IgD-negative memory B cell (primary cell): ENCODE measurements around the gene MPZL1. TPM values are rescaled to one million over a fixed set of nuclear protein-coding genes. Genes with fewer than 3 reads are reported as not detected.
"Not testable (repeated sequence)": the region's sequence is repeated elsewhere in the genome, so short reads cannot be mapped to it uniquely, and the experiment has no call there.

ENCODE experiments used
- H3K27ac Mint-ChIP-seq, 3 donors: one replicate each; pipeline ENCODE4 v1.8.0; 2020 to 2022; ENCODE audit warnings: mild to moderate bottlenecking in 3 of 3, mixed read lengths in 3 of 3, moderate library complexity in 1 of 3
- H3K27me3 Mint-ChIP-seq: one replicate; pipeline ENCODE4 v1.8.0; 2021; ENCODE audit warnings: mixed read lengths
- H3K36me3 Mint-ChIP-seq: one replicate; pipeline ENCODE4 v1.8.0; 2020; ENCODE audit warnings: mild to moderate bottlenecking, mixed read lengths
- H3K4me1 Mint-ChIP-seq, 3 donors: one replicate each; pipeline ENCODE4 v1.8.0; 2020 to 2022; ENCODE audit warnings: mixed read lengths in 3 of 3, mild to moderate bottlenecking in 1 of 3
- H3K4me3 Mint-ChIP-seq, 4 donors: one replicate each; pipeline ENCODE4 v1.8.0; 2020 to 2022; ENCODE audit warnings: mild to moderate bottlenecking in 4 of 4, mixed read lengths in 4 of 4, moderate library complexity in 3 of 4
- H3K9me3 Mint-ChIP-seq, 3 donors: one replicate each; pipeline ENCODE4 v1.8.0; 2020 to 2021; ENCODE audit warnings: mixed read lengths in 3 of 3, mild to moderate bottlenecking in 1 of 3
- polyA plus RNA-seq: library from polyadenylated mRNA; unstranded; fragments of 300-500 nt; fragmentation: Illumina TruSeq; gene quantifications from one replicate; pipeline ENCODE4 v1.2.3, GENCODE V29; 2021

Gene MPZL1
- polyA plus RNA-seq, 1 donor from 2014 or later = 33.8 TPM

- peak overlapping the region in 1 of 4 donors; percentile 9 for H3K4me3 Mint-ChIP-seq
- peaks cover 26 to 46% (median 35%) of the 10 kb centered on the region in 3 donors for H3K4me1 Mint-ChIP-seq
- H3K27ac Mint-ChIP-seq, H3K27me3 Mint-ChIP-seq, H3K9me3 Mint-ChIP-seq, H3K36me3 Mint-ChIP-seq: not testable (repeated sequence)
These were observed 20.7 kb downstream of the MPZL1 start for GRCh38 chr1:167742392-167743057.

DNA sequence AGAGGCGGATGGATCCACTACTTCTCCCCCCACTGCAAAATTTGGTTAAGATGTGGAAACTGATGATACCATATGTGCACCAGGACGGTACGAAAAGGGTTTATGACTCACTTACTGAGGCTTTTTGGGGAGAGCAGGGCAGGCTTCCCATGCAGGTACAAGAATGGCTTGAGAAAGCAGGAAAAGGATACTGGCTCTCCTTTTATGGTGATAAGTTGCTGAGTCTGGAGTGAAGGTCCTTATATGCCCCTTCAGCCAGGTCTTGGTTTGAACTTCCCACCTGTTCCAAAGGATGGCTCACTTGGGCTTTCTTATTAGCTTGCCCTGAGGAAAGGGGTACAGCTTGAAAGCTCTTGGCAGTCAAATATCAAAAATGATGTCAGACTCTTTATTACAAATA, 23.1 kb downstream of the MPZL1 start:
- Mint-ChIP-seq H3K36me3 (peaks cover 2% of the 10 kb centered on the region), H3K4me1 (peaks cover 32 to 64% (median 48%) of the 10 kb centered on the region in 3 donors), H3K9me3 (no peaks in the 10 kb centered on the region), H3K27me3 (no peaks in the 10 kb centered on the region), H3K27ac (no peak overlapping the region), H3K4me3 (no peak overlapping the region)

DNA sequence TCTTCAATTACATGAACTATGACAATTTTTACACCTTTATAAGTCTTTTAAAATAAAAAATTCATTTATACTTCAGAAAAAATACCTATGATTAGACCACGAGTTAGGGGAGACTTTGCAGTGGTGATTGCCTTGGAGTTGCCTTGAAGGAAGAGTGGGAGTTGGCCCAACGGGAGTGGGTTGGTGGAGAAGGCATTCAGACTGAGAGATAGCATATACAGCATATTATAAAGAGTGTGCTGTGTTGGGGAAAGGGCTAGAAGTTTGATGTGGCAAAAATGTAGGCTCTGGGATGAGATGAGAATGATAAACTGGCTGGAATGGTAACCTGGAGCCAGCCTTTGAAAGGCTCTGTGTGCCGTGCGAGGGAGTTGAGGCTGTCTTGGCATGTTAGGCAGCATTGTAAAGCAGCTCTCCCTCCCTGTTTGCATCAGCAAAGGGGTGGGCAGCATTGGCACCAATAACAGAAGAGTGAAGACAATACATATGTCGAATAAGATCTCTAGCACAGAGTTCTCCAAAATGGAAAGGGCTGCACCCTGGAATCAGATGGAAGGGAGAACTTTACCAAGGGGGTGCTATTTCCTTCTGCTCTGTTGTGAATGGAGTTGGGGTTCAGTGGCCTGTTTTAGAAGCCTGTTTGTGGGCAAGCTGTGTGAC, 24.4 kb downstream of the MPZL1 start:
- H3K4me3 Mint-ChIP-seq = peak overlapping the region in 1 of 4 donors; percentile 39
- no peaks in the 10 kb centered on the region for H3K9me3 Mint-ChIP-seq
- H3K27me3 Mint-ChIP-seq = no peaks in the 10 kb centered on the region
- H3K4me1 Mint-ChIP-seq = peaks cover 36 to 57% (median 48%) of the 10 kb centered on the region in 3 donors
- H3K36me3 Mint-ChIP-seq = peaks cover 2% of the 10 kb centered on the region
- H3K27ac Mint-ChIP-seq = peak overlapping the region in 2 of 3 donors; percentile 84 to 90

- H3K4me1 Mint-ChIP-seq = peaks cover 40 to 60% (median 48%) of the 10 kb centered on the region in 3 donors
- H3K9me3 Mint-ChIP-seq = no peaks in the 10 kb centered on the region
- peaks cover 2% of the 10 kb centered on the region for H3K36me3 Mint-ChIP-seq
- peak overlapping the region; percentile 77 to 94 (median 90) for H3K27ac Mint-ChIP-seq
- H3K4me3 Mint-ChIP-seq = peak overlapping the region; percentile 2 to 74 (median 46)
- H3K27me3 Mint-ChIP-seq = no peaks in the 10 kb centered on the region
These were observed 25.3 kb downstream of the MPZL1 start for GRCh38 chr1:167746988-167747655.

GRCh38 chr1:167747988-167748387, 26.2 kb downstream of the MPZL1 start:
- H3K9me3 Mint-ChIP-seq = no peaks in the 10 kb centered on the region
- peaks cover 43 to 61% (median 49%) of the 10 kb centered on the region in 3 donors for H3K4me1 Mint-ChIP-seq
- H3K36me3 Mint-ChIP-seq = peaks cover 2% of the 10 kb centered on the region
- H3K4me3 Mint-ChIP-seq = no peak overlapping the region
- peak overlapping the region in 2 of 3 donors; percentile 74 to 77 for H3K27ac Mint-ChIP-seq
- H3K27me3 Mint-ChIP-seq = no peaks in the 10 kb centered on the region

DNA sequence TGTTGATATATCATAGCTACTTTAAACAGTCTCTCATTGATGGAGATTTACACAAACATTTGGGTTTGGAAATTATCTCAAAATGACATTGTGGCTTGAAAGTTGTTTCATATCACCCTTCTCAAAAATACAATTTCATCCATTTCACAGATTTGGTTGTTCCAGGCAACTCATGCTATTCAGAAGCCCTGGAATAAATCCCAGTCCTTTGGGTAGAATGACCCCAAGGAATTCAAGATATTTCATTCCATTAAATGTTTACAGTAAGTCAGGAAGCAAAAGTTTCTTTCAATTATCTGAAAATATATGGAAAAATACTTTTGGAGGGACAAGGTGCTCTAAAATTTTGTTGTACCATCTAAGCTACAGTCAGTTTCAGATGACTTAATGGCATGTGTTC, 27.1 kb downstream of the MPZL1 start:
- Mint-ChIP-seq H3K9me3 (no peaks in the 10 kb centered on the region), H3K27ac (no peak overlapping the region), H3K36me3 (no peaks in the 10 kb centered on the region), H3K4me1 (peaks cover 40 to 57% (median 51%) of the 10 kb centered on the region in 3 donors), H3K27me3 (no peaks in the 10 kb centered on the region), H3K4me3 (no peak overlapping the region)

DNA sequence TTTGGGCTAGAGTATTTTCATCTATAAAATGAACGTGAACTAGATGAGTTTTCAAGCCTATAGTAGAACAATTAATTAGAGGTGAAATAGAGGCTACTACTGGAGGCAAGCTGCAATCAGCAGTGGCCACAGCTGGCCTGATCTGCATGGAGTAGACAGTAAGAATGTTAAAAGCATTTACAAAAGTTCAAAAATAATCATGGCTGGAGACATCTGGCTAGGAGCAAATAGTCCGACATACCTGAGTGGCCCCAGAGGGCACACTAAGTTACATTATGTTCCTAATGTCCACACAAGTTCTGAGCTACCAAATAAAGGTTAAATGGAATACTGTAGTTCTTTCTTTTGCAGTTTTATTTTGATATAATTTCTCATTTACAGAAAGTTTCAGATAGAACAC, 28.0 kb downstream of the MPZL1 start:
- Mint-ChIP-seq H3K27ac (peak overlapping the region in 1 of 3 donors; percentile 17), H3K9me3 (no peaks in the 10 kb centered on the region), H3K4me1 (peaks cover 41 to 55% (median 49%) of the 10 kb centered on the region in 3 donors)

GRCh38 chr1:167750641-167751040, 28.9 kb downstream of the MPZL1 start:
- H3K27ac Mint-ChIP-seq = no peak overlapping the region
- H3K36me3 Mint-ChIP-seq = no peaks in the 10 kb centered on the region
- peaks cover 41 to 54% (median 48%) of the 10 kb centered on the region in 3 donors for H3K4me1 Mint-ChIP-seq
- H3K9me3 Mint-ChIP-seq = no peaks in the 10 kb centered on the region
- H3K4me3 Mint-ChIP-seq = no peak overlapping the region
- no peaks in the 10 kb centered on the region for H3K27me3 Mint-ChIP-seq

More for the DNA sequence above, 28.0 kb downstream of the MPZL1 start:
- Mint-ChIP-seq H3K4me3 (no peak overlapping the region), H3K27me3 (no peaks in the 10 kb centered on the region), H3K36me3 (no peaks in the 10 kb centered on the region)

GRCh38 chr1:167751676-167752075, 29.9 kb downstream of the MPZL1 start:
- Mint-ChIP-seq H3K9me3 (no peaks in the 10 kb centered on the region), H3K4me3 (no peak overlapping the region), H3K36me3 (no peaks in the 10 kb centered on the region), H3K27ac (peak overlapping the region in 1 of 3 donors; percentile 67), H3K27me3 (no peaks in the 10 kb centered on the region), H3K4me1 (peaks cover 36 to 53% (median 46%) of the 10 kb centered on the region in 3 donors)

DNA sequence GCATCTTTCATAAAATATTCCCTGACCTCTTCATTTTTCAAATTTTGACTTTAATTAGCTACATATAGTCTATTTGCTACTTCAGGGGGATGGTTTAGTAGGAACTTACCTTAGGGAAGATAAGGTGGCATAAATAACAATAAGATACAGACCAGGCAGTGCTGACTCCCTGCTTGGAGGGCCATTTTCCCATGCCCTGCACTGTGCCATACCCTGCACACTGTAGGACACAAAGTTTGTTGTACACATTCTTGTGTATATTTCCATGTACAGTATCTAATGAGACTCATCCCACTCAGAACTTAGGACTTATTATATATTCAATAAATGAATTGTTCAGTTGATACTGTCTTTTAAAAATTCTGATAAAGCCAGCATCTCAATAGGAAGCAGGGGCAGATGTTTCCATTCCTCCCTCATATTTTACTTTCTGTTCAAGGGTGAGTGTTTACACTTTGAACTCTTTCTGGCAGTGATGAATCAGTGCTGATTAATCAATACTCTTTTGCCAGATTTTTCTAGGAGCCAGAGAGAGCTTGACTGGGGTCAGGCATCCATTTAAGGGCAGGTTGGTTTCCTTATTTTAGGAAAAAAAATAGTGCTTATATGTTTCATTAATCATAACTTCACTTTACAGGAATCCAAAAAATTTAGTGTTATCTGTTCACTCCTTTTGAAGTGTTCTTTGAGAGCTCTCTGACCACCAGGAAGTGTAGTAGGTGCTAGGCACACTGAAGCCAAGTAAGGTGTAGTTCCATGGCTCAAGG, 30.6 kb downstream of the MPZL1 start:
- Mint-ChIP-seq H3K9me3 (no peaks in the 10 kb centered on the region), H3K4me3 (peak overlapping the region; percentile 68 to 93 (median 82)), H3K27me3 (no peaks in the 10 kb centered on the region), H3K36me3 (no peaks in the 10 kb centered on the region), H3K4me1 (peaks cover 34 to 50% (median 45%) of the 10 kb centered on the region in 3 donors), H3K27ac (peak overlapping the region; percentile 67 to 92 (median 76))

DNA sequence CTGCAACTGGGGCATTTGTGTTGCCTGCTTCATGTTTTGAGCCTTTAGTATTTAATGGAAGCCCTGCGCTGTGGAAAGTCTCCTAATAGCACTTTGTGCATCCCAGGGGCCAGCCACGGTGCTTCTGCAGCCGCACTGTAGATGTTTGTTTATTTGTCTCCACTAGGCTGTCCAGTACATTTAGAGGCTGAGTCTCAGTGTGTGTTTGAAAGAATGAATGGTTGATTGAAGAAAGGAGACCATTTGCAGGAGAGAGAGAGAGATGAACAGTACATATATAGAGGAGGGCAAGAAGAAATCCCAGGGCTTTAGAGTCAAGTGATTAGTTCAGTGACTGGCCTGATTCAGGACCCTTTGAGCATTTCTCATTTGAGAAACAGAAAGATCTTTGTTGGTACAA, 33.9 kb downstream of the MPZL1 start:
- Mint-ChIP-seq H3K9me3 (no peaks in the 10 kb centered on the region), H3K4me3 (peak overlapping the region in 2 of 4 donors; percentile 2 to 37), H3K27me3 (no peaks in the 10 kb centered on the region), H3K4me1 (peaks cover 32 to 33% (median 33%) of the 10 kb centered on the region in 3 donors), H3K36me3 (peaks cover 3% of the 10 kb centered on the region), H3K27ac (no peak overlapping the region)

DNA sequence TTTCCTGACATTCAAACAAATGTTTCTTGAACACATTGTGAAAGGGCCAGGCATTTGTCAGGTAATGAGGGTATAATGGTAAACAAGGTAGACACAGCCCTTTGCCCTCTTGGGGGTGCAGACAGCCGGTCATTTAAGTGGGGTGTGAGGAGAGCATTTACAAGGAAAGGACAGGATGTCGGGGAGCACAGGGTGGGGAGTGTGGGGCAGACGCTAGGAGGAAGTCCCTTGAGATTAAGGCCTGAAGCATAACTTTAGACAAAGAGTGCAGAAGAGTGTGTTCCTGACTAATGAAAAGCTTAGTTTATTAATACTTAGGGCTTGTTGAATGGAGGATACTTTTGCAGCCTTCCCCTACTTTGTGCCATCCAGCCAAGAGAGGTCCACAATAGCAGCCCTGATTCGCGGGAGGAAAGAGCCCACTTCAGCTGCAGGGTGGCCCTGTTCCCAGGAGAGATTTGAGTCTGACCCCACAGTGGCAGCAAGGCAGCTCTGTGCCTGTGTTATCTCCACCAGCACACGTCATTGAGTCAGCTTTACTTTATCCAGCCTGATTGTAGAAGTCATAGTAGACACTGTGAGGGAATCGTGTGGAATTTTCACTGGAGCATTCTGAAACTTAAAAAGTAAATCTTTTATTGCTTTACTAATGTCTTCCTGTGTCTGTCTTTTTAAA, 35.1 kb downstream of the MPZL1 start:
- Mint-ChIP-seq H3K36me3 (peaks cover 3% of the 10 kb centered on the region), H3K27me3 (no peaks in the 10 kb centered on the region), H3K9me3 (no peaks in the 10 kb centered on the region), H3K4me1 (peaks cover 33 to 39% (median 39%) of the 10 kb centered on the region in 3 donors), H3K27ac (no peak overlapping the region), H3K4me3 (peak overlapping the region in 1 of 4 donors; percentile 72)

DNA sequence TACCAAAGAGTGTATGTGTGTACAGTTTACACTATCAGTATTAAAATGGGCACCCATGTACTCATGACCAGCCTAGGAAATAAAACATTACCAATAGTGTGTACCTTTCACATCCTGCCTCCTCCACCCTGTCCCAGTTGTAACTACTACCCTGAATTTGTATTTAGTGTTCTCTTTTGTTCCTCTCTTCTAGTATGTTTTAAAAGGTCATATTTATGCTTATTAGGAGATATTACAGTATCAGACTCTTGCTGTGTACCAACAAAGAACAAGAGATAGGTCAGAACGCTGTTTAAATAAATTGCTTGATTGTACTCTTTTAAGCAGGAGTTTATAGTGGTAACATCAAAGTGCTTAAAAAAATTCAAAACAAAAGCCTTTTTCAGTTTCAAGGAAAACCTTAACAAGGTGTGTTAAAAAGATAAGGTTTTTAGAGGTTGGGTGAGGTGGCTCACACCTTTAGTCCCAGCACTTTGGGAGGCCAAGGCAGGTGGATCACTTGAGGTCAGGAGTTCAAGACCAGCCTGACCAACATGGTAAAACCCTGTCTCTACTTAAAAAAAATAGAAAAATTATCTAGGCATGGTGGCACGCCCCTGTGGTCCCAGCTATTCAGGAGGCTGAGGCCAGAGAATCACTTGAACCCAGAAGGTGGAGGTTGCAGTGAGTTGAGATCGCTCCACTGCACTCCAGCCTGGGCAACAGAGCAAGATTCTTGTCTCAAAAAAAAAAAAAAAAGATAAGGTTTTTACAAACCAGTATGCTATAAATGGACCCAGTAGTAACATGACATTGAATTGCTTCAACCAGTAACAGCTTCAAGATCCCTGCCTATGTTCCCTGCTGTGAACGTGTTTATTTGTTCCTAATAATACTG, 35.9 kb downstream of the MPZL1 start:
- Mint-ChIP-seq H3K4me1 (peaks cover 29 to 35% (median 33%) of the 10 kb centered on the region in 3 donors), H3K27ac (no peak overlapping the region), H3K9me3 (no peaks in the 10 kb centered on the region), H3K4me3 (peak overlapping the region in 1 of 4 donors; percentile 39), H3K36me3 (peaks cover 3% of the 10 kb centered on the region), H3K27me3 (no peaks in the 10 kb centered on the region)
